Effector CD4-positive, alpha-beta T cell (primary cell): ENCODE data around the gene PDSS2.

ENCODE experiments used
- DNase-seq: peaks from one replicate; pipeline ENCODE4 v3.0.0-alpha.2; 2020

The PDSS2 gene

GRCh38 chr6:107114926-107115694 is 344.3 kb downstream of the PDSS2 start, which contains the start of gene BEND3:
Gene BEND3 (minus strand): TSS chr6:107115515. CDS start chr6:107099285, 16,230 bp downstream.
- peak; percentile 19 for DNase-seq

- DNase-seq: peak; percentile 58
Measured at GRCh38 chr6:107114213-107114925, 345.0 kb downstream of the PDSS2 start.

GRCh38 chr6:107110200-107110599 is 349.2 kb downstream of the PDSS2 start:
- DNase-seq: no peak

GRCh38 chr6:107108201-107108890 is 351.0 kb downstream of the PDSS2 start:
- no peak for DNase-seq

GRCh38 chr6:107107791-107108190 is 351.6 kb downstream of the PDSS2 start:
- DNase-seq: no peak

- DNase-seq: no peak
Measured at GRCh38 chr6:107106165-107106564, 353.2 kb downstream of the PDSS2 start.

GRCh38 chr6:107105511-107106116 is 353.8 kb downstream of the PDSS2 start:
- no peak for DNase-seq

GRCh38 chr6:107103082-107103481 is 356.3 kb downstream of the PDSS2 start:
- no peak for DNase-seq
